Measurements from ENCODE around the gene TMPRSS2.

DNA sequence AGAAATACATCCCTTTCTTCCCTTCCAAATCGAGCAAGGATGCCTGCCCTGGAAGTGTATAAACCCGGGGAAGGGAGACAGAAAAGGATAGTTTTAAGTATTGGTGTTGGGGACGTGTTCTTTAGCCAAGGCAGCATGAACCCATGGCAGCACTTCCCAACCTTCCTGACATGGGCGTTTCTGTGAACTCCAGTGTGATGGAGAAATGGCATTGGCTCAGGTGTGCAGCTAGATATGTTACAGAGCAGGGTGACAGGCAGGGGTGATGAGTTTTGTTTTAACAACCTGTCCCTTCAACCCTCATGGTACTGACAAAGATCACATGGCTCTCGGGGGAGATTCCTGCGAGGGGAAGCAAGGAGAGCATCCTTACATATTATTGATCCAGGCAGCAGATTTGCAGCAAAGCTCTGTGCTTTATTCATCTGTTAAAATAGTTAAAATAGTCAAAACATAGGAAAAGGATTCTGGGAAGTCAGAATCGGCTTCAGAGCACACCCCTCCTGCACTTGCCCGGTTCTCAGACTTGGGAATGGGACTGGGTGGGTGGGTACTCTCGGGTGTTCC lies 78.0 kb downstream of the TMPRSS2 start:
- TF ChIP-seq, protein P1, sequence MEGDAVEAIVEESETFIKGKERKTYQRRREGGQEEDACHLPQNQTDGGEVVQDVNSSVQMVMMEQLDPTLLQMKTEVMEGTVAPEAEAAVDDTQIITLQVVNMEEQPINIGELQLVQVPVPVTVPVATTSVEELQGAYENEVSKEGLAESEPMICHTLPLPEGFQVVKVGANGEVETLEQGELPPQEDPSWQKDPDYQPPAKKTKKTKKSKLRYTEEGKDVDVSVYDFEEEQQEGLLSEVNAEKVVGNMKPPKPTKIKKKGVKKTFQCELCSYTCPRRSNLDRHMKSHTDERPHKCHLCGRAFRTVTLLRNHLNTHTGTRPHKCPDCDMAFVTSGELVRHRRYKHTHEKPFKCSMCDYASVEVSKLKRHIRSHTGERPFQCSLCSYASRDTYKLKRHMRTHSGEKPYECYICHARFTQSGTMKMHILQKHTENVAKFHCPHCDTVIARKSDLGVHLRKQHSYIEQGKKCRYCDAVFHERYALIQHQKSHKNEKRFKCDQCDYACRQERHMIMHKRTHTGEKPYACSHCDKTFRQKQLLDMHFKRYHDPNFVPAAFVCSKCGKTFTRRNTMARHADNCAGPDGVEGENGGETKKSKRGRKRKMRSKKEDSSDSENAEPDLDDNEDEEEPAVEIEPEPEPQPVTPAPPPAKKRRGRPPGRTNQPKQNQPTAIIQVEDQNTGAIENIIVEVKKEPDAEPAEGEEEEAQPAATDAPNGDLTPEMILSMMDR (IDR thresholded peaks at IDR 0.05) = no peak
- TF ChIP-seq POLR2A (IDR thresholded peaks at IDR 0.05) (no peak), EP300 (IDR thresholded peaks at IDR 0.05) (no peak)
